DOHH2 (cell line): ENCODE measurements around the gene P2RX6.

Source experiments
- H3F3A ChIP-seq: fragments of 200-600 bp; sonication (generic), shearing (Covaris generic); 2 replicates; pipeline ENCODE4 v1.6.0; 2016; ENCODE audit warnings: antibody characterized with exemption, mild to moderate bottlenecking; ENCODE audit not compliant: control insufficient read depth, insufficient read depth
- H3K27ac ChIP-seq: fragments of 200-600 bp; sonication (generic); 2 replicates; pipeline ENCODE4 v1.5.1; 2014; ENCODE audit warnings: low read depth, mild to moderate bottlenecking, low read length, moderate library complexity
- H3K27me3 ChIP-seq: fragments of 200-600 bp; sonication (generic); 2 replicates; pipeline ENCODE4 v1.6.1; 2014; ENCODE audit warnings: mild to moderate bottlenecking, low read length, mixed read lengths; ENCODE audit not compliant: control insufficient read depth
- H3K36me3 ChIP-seq: fragments of 200-600 bp; sonication (generic); 2 replicates; pipeline ENCODE4 v1.6.1; 2014; ENCODE audit warnings: mild to moderate bottlenecking, low read length, moderate library complexity, mixed read lengths; ENCODE audit not compliant: control insufficient read depth
- H3K4me1 ChIP-seq: fragments of 200-600 bp; sonication (generic); 2 replicates; pipeline ENCODE4 v1.6.1; 2014; ENCODE audit warnings: mild to moderate bottlenecking, low read length, mixed read lengths; ENCODE audit not compliant: control insufficient read depth
- H3K4me2 ChIP-seq: fragments of 200-600 bp; sonication (generic); 2 replicates; pipeline ENCODE4 v1.6.0; 2014; ENCODE audit warnings: mild to moderate bottlenecking, low read length, moderate library complexity
- H3K4me3 ChIP-seq: fragments of 200-600 bp; sonication (generic); 2 replicates; pipeline ENCODE4 v1.5.1; 2014; ENCODE audit warnings: mild to moderate bottlenecking, low read length, mixed read lengths
- H3K79me2 ChIP-seq: fragments of 200-600 bp; sonication (generic); 2 replicates; pipeline ENCODE4 v1.6.1; 2014; ENCODE audit warnings: mild to moderate bottlenecking, low read length, mixed read lengths; ENCODE audit not compliant: control insufficient read depth
- H3K9me2 ChIP-seq: fragments of 200-600 bp; sonication (generic); replicated peaks from 2 replicates; pipeline ENCODE4 v1.6.1; 2014; ENCODE audit warnings: mild to moderate bottlenecking, low read length, mixed read lengths; ENCODE audit not compliant: control insufficient read depth
- H3K9me3 ChIP-seq: fragments of 200-600 bp; sonication (generic); 2 replicates; pipeline ENCODE4 v1.6.1; 2014; ENCODE audit warnings: antibody characterized with exemption, low read length, mixed read lengths; ENCODE audit not compliant: control insufficient read depth, insufficient read depth
- H4K20me1 ChIP-seq: fragments of 200-600 bp; sonication (generic); 2 replicates; pipeline ENCODE4 v1.6.0; 2014; ENCODE audit warnings: low read depth, mild to moderate bottlenecking, antibody characterized with exemption, low read length, moderate library complexity; ENCODE audit not compliant: control insufficient read depth, insufficient read depth
- EZH2phosphoT487 ChIP-seq: fragments of 200-600 bp; sonication (generic); IDR thresholded peaks from 2 replicates; pipeline ENCODE4 v1.6.1; 2017; ENCODE audit warnings: borderline replicate concordance, mild to moderate bottlenecking, antibody characterized with exemption, low read length, moderate library complexity, mixed read lengths
- TF ChIP-seq, protein P1 (sequence below): fragments of 200-600 bp; sonication (generic); IDR thresholded peaks from one replicate; pipeline ENCODE4 v1.5.1; 2014; ENCODE audit warnings: antibody characterized with exemption, mild to moderate bottlenecking, low read depth, low read length; ENCODE audit not compliant: poor library complexity, severe bottlenecking

The P2RX6 gene

GRCh38 chr22:20977516-20978170 is 37.3 kb upstream of the P2RX6 start:
- H3K4me2 ChIP-seq: no peak overlapping the region

DNA sequence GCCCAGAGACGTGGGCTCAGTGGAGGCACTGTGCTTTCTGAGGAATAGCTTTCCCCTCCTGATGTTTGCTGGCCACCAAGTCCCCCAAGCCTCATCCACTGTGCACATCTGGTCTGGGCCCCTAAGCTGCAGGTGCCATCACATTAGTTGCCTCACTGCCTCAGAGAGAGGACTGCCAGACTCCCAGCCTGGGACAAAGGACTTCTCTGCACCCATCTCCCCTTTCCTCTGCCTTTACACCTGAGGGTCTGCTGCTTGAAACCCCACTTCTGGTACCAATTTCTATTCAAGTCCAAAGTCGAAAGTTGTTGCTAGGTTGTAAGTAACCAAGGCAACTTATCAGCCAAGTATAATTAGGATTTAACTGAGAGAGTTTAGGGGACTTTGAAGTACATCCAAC is 36.5 kb upstream of the P2RX6 start:
- H3K9me3 ChIP-seq: peaks cover 11% of the 10 kb centered on the region; the same call in 1 of the 2 replicates
- H3K4me3 ChIP-seq: no peak overlapping the region
- TF ChIP-seq, protein P1, sequence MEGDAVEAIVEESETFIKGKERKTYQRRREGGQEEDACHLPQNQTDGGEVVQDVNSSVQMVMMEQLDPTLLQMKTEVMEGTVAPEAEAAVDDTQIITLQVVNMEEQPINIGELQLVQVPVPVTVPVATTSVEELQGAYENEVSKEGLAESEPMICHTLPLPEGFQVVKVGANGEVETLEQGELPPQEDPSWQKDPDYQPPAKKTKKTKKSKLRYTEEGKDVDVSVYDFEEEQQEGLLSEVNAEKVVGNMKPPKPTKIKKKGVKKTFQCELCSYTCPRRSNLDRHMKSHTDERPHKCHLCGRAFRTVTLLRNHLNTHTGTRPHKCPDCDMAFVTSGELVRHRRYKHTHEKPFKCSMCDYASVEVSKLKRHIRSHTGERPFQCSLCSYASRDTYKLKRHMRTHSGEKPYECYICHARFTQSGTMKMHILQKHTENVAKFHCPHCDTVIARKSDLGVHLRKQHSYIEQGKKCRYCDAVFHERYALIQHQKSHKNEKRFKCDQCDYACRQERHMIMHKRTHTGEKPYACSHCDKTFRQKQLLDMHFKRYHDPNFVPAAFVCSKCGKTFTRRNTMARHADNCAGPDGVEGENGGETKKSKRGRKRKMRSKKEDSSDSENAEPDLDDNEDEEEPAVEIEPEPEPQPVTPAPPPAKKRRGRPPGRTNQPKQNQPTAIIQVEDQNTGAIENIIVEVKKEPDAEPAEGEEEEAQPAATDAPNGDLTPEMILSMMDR: no peak
- TF ChIP-seq EZH2phosphoT487: no peak
- peaks cover 4% of the 10 kb centered on the region for H3K36me3 ChIP-seq
- no peaks in the 10 kb centered on the region for H3F3A ChIP-seq
- H3K9me2 ChIP-seq: no peaks in the 10 kb centered on the region
- peaks cover 18% of the 10 kb centered on the region for H3K79me2 ChIP-seq
- H4K20me1 ChIP-seq: no peaks in the 10 kb centered on the region
- H3K4me1 ChIP-seq: peaks cover 17% of the 10 kb centered on the region
- no peak overlapping the region for H3K4me2 ChIP-seq
- no peak overlapping the region for H3K27ac ChIP-seq
- no peaks in the 10 kb centered on the region for H3K27me3 ChIP-seq

More at GRCh38 chr22:20977516-20978170, 37.3 kb upstream of the P2RX6 start:
- H3K79me2 ChIP-seq: peaks cover 10% of the 10 kb centered on the region
- peaks cover 10% of the 10 kb centered on the region for H3K4me1 ChIP-seq
- peaks cover 11% of the 10 kb centered on the region; the same call in 1 of the 2 replicates for H3K9me3 ChIP-seq
- H3F3A ChIP-seq: no peaks in the 10 kb centered on the region
- H3K36me3 ChIP-seq: peaks cover 4% of the 10 kb centered on the region
- H3K9me2 ChIP-seq: no peaks in the 10 kb centered on the region
- H3K27ac ChIP-seq: no peak overlapping the region
- TF ChIP-seq, protein P1: no peak
- TF ChIP-seq EZH2phosphoT487: no peak
- H3K4me3 ChIP-seq: no peak overlapping the region
- H4K20me1 ChIP-seq: no peaks in the 10 kb centered on the region
- H3K27me3 ChIP-seq: no peaks in the 10 kb centered on the region

- H4K20me1 ChIP-seq: no peaks in the 10 kb centered on the region
- H3K4me2 ChIP-seq: no peak overlapping the region
Observed at GRCh38 chr22:20979243-20979809, 35.6 kb upstream of the P2RX6 start.

More at GRCh38 chr22:20979243-20979809, 35.6 kb upstream of the P2RX6 start:
- Histone ChIP-seq H3K4me1 (peaks cover 20% of the 10 kb centered on the region), H3K9me2 (no peaks in the 10 kb centered on the region), H3K27ac (no peak overlapping the region), H3K36me3 (peaks cover 13% of the 10 kb centered on the region), H3K9me3 (peaks cover 11% of the 10 kb centered on the region; the same call in 1 of the 2 replicates), H3K4me3 (no peak overlapping the region), H3F3A (no peaks in the 10 kb centered on the region), H3K79me2 (peaks cover 27% of the 10 kb centered on the region), H3K27me3 (no peaks in the 10 kb centered on the region)
- TF ChIP-seq, protein P1: no peak
- no peak for TF ChIP-seq EZH2phosphoT487
